NCI-H774 (cell line): ENCODE measurements around the gene CCDC191.

ENCODE experiments used
- DNase-seq: peaks from one replicate; lab custom pipeline; 2025; lab: John Stamatoyannopoulos, UW

CCDC191 gene

GRCh38 chr3:114057011-114057347 lies 653 bp upstream of the CCDC191 start:
- DNase-seq, result no peak

DNA sequence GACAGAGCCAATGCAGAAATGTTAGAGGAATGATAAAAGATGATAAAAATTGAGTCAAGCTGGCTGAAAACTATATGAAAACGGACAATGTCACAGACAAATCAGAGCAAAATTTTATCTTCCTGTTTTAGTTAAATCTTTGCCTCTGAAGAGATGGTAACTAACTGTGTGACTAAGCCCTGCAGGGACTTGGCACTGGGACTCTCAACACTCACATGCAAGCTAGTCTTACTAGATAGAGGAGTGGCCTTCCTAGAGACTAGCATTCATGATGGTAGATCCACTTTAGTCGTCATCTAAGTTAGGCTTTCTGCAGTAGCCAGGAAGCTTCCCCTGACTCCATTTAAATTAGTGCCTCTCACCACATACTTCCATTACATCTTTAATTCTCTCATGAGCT lies 4.1 kb downstream of the CCDC191 start:
- DNase-seq, result no peak

DNA sequence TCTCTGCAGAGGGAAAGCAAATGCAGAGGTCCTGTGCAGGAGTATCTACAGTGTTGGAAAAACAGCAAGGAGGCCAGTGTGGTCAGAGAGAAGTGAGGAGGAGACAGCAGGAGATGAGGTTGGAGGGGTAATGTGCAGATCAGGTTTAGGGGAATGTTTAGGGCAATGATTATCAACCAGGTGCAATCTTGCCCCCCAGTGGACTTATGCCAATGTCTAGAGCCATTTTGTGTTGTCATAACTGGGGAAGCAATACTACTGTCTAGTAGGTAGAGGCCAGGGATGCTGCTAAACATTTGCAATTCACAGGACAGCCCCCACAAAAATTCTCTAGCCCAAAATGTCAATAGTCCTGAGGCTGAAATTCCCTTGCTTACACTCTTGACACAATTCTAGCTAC lies 13.1 kb downstream of the CCDC191 start:
- no peak for DNase-seq

GRCh38 chr3:114035896-114036295 lies 20.4 kb downstream of the CCDC191 start:
- no peak for DNase-seq

DNA sequence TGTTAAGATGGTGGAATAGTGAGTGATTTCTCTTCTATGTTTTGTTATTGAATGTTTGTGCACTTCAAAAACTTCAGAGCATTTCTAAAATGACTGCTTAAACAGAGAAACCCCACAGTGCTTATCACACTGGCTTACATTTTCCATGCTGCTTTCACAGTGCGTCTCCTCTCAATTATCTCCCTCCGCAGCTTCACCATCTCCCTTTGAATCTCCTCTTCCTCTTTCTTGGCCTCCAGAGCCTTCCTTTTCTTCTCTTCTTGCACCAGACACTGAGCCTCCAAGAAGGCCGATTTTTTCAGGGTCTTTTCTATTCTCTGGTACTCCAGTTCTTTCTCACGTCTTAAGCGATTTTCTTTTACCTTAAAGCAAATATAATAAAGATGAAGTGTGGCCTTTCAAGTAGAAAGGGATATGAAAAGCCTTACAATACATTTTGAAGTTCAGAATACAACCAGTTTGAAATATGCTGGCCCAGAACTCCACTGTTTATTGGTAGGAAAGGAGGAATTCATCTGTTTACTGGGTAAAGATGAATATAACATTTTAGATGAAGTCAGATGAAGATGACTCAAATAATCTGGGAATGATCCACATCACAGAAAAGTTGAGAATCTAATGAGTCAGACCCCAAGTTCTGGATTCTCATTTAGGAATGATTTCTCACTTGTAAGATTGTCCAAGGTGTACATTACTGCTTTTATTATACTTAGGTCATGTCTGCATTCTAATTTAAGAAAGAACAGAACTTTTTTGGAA lies 21.4 kb downstream of the CCDC191 start:
- no peak for DNase-seq

- DNase-seq, result no peak
Measured at GRCh38 chr3:114034211-114034610, 22.1 kb downstream of the CCDC191 start.

DNA sequence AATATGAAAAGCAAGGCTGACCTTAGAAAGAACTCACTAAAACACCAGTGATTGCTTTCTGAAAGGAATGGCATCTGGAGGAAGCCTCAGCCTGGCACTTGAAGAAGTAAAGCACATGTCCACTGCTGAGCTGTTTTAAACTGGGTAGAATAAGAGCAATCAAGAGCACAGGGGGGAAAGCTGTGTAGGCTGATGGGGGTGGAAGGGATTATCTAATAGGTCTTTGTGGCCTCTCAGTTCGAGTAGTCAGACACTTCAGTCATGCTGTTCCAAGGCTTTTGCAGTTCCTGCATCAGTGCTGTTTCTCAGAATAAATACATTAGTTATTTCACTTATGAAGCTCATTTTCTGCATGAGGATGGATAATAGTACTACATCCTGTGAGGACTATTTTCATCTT lies 22.6 kb downstream of the CCDC191 start:
- no peak for DNase-seq

- DNase-seq, result no peak
Measured at GRCh38 chr3:114026331-114026730, 30.0 kb downstream of the CCDC191 start.

DNA sequence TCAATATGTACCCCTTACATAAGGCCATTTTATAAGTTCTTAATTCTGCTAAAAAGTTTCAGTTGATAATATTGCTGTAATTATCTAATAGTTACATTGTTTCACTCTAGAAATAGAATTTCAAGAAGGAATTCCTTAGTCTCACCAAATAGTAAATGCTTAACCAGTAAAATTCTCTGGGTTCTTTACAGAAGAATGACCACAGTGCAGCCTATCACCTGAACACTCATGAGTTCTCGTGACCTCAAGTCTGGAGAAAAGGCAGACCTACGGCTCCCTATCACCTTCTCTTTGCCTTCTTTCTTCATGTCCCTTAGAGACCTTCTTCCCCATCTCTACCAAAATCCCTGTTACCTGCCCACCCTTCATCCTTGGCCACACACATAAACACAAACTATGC lies 30.9 kb downstream of the CCDC191 start:
- DNase-seq, result no peak

DNA sequence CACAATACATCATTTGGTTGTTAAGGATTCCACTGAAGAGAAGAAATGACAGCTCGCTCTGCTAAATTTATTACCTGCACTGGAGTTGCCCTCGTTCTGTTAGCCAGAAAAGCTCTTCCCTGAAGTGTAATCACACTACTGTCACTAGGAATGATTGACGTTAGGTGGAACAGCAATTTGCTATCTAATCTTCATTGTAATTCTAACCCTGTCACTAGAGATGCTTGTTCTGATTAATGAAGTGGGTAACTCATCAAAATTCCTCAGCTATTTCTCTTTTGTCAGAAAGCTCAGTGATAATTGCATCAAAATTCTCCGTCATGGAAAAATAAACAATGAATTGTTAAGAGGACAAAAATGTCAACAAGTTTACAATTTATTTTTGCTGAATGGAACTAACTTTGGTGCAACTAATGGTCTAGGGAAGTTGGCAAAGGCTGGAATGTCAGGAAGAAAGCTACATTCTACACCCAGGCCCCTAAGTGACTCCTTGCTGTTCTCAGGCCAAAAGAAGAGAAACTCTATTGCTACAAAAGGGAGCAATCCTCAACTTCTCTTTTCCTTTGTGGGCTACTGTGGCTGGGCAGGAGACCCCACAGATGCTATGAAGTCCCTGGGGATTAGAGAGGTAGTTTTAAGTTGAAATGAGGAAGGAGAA lies 34.1 kb downstream of the CCDC191 start:
- no peak for DNase-seq

DNA sequence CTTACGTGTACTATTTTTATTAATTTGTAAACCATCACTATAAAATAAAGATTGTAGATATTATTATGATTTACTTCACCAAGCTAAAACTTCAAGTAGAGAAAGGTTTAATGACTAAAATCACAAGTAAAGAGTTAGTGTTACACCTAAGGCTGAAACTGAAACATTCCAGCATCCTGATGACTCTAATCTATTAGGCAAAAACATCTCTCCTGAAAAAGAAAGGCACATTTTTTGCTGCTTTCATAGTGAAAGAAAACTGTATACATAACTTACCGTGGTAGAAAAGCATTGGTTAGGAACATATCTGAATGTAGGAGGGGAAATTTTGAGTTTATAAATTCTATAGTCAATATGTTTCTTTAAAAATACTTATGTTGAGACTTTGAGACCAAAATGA lies 35.4 kb downstream of the CCDC191 start:
- DNase-seq, result no peak

- DNase-seq, result no peak
Measured at GRCh38 chr3:114019486-114019885, 36.8 kb downstream of the CCDC191 start.

GRCh38 chr3:114014211-114014610 lies 42.1 kb downstream of the CCDC191 start:
- DNase-seq, result no peak

GRCh38 chr3:114011059-114011797 lies 45.1 kb downstream of the CCDC191 start:
- no peak for DNase-seq

DNA sequence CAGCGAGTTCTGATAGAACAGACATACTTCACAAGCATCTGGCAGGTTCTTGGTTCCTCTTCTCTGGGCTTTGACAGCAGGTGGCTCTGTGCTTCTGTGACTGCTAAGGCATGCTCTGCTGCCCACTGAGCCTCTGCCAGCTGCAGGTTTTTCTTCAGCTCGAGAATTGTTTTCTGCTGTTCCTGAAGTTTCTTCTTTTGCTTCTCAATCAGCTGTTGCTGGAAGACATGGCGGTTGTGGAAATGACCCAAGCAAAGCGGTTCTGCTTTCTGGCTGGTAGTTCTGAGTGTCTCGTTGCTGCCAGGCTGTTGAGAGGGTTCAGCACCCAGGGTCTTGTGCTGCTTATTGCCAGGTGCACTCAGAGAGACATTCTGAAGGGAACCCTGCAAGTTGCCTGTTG lies 50.8 kb downstream of the CCDC191 start:
- DNase-seq, result no peak

DNA sequence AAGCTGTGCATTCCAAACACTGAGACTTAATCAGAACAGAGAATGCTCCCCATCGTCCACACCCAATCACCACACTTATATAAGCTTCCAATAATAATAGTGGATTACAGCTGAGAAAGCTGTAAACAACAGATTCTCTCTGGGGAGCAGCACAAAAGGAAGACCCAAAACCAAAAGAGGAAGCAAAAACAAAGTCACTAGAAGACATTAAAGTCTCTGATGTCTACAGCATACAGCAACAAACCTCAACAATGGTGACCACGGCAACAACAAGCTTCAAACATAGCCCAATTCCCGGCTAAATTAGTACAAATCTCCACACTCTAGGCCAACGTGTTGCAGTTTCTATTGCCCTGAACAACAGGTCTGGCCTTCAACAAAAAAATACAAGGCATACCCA lies 70.8 kb downstream of the CCDC191 start:
- no peak for DNase-seq

DNA sequence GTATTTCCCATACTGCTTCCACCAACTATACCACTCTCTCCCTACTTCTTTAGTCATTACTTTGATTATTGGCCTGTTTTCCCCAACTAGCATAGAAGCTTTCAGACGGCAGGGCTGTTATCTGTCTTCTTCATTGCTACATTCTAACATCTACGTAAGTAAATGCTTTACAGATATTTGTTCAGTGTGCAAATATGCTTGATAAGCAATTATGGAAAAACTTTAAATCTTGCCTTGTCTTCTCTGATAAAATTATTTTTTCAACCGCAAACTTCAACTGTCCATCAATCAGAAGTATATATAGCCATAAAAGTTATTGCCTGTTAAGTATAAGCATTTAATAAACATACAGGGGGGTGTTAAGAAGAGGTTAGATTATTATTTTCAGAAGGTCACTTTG lies 72.8 kb downstream of the CCDC191 start:
- no peak for DNase-seq

DNA sequence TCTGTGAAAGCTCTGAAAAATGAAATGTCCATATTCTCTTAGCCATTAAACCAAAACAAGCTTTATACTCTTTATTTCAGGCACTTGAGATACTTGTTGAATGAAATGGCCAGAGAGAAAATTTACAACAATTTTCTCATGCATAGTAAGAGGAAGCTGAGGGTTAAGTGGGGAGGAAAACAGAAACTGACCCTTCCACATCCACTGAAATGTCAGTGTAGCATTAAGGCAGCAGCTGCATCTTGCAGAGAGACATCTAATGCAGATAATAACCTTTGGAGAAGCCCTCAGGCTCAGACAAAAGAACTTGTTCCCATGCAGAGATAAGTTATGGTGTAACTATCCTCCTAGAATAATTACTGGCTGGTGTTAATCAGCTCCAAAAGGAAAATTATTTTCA lies 74.5 kb downstream of the CCDC191 start:
- DNase-seq, result no peak

DNA sequence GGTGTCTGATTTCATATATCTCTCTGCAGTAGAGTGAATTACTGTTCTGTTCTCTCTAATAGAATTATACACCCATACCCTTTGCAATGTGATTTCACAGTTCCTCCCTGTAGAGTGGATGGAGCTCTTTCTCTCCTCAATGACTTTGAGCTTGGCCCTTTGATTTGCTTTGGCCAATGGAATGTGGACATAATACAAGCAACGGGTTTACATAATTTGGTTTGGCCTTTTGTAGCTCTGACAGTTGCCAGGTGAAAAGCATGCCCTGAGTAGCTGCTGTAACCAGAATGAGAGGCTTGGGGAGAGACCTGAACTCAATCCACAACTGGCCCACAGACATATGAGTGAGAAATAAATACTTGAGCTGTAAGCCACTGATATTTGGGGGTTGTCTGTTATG lies 76.4 kb downstream of the CCDC191 start:
- DNase-seq, result no peak

DNA sequence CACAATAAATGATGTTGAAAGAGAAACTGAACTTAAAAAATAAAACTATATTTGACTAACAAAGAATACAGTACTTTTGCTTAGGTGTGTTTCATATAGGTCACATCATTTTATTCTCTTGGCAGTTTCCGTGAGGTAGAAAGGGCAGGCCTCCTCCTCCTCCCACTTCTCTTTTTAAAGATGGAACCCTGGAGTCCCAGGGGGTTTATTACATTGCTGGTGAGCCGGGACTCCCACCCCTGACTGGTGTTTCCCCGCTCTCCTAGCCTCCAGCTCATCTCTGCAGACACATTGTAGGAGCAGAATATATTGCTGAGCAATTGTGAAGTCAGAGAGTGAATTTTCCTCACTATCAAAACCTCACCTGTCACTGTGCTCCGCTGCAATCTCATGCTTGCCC lies 78.5 kb downstream of the CCDC191 start:
- DNase-seq, result no peak

DNA sequence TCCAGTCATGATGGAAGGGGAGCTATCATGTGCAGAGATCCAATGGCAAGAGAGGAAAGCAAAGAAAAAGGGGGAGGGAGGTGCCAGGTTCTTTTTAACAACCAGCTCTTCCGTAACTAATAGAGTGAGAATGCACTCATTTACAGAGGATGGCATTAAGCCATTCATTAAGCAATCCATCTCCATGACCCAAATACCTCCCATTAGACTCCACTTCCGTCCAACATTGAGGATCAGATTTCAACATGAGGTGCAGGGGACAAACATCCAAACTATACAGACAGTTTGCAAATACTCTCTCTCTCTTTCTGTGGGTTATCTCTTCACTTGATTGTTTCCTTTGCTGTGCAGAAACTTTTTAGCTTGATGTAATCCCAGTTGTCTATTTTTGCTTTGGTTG lies 87.3 kb downstream of the CCDC191 start:
- DNase-seq, result no peak

DNA sequence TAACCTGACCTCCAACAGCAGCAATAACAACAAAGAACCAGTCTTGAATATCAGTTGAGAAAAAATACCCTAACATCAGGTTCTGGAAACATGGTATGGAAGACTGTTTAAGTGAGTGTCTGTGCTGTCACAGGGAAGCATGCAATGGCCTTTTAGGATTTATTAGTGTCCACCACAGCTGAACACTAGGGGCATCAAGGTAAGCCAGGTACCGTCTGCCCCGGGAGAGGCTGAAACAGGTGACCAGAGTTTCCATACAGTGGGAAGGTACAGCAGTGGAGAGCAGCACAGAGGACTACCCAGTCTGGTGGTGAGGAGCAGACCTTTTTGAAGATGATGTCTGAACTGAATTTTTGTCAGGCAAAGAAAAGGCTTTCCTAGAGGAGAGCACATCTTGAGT lies 90.2 kb downstream of the CCDC191 start:
- no peak for DNase-seq

DNA sequence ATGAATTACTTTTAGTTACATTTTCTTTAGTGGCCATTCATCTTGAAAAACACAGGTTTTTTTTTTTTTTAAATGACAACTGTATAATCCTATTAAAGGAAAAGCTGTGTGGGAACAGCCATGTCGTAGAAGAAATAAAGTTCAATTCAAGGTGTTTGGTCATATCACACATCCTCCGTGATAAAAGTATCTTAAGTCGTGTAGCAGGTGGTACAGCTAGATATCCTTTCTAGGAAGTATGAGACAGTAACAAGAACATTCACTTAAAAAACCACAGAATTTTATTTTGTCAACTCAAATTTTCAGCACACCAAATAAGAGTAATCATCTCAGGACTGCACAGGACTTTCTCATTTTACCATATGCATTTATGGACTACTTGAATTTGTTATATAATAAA lies 92.4 kb downstream of the CCDC191 start:
- no peak for DNase-seq
